ENCODE measurements around the gene VAV1. TPM values are rescaled to one million over a fixed set of nuclear protein-coding genes. Genes with fewer than 3 reads are reported as not detected.
A peak's percentile ranks its signal among the peaks of the same experiment; 100 is the strongest.
"Not testable (repeated sequence)": the region's sequence is repeated elsewhere in the genome, so short reads cannot be mapped to it uniquely, and the experiment has no call there.

The VAV1 gene
- total and polyA plus RNA-seq, 2 donors from 2014 or later = 0.90 to 15.5 TPM

DNA sequence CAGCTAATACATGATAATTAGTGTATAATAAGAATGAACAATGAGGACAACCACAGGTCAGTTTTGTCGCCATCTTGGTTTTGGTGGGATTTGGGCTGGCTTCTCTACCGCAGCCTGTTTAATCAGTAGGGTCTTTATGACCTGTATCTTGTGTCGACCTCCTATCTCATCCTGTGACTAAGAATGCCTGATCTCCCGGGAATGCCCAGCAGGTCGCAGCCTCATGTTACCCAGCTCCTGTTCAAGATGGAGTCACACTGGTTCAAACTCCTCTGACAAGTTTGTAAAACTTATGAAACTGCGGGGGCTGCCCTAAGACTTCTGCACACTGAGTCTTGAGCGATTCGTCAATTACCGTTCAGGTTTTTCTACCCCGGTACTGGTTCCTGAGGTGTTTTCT is 93.3 kb downstream of the VAV1 start:
- TF ChIP-seq, protein P1, sequence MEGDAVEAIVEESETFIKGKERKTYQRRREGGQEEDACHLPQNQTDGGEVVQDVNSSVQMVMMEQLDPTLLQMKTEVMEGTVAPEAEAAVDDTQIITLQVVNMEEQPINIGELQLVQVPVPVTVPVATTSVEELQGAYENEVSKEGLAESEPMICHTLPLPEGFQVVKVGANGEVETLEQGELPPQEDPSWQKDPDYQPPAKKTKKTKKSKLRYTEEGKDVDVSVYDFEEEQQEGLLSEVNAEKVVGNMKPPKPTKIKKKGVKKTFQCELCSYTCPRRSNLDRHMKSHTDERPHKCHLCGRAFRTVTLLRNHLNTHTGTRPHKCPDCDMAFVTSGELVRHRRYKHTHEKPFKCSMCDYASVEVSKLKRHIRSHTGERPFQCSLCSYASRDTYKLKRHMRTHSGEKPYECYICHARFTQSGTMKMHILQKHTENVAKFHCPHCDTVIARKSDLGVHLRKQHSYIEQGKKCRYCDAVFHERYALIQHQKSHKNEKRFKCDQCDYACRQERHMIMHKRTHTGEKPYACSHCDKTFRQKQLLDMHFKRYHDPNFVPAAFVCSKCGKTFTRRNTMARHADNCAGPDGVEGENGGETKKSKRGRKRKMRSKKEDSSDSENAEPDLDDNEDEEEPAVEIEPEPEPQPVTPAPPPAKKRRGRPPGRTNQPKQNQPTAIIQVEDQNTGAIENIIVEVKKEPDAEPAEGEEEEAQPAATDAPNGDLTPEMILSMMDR (IDR thresholded peaks at IDR 0.05; ENCODE audit: borderline replicate concordance, extremely low read depth, insufficient read depth) = no peak
- DNase-seq = no peak

DNA sequence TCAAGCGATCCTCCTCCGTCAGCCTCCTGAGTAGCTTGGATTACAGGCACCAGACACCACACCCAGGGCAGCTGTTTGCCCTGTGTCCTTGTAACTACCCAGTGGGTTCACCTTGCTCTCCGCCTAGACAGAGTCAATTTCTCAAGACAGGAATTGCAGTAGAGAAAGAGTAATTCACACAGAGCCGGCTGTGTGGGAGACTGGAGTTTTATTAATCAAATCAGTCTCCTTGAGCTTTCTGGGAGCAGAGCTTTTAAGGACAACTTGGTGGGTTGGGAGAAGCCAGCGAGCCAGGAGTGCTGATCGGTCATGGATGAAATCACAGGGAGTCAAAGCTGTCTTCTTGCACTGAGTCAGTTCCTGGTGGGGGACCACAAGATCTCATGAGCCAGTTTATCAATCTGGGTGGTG is 94.2 kb downstream of the VAV1 start:
- no peaks in the 10 kb centered on the region for H3K27me3 ChIP-seq (ENCODE audit: control insufficient read depth, insufficient read depth, low read length)
- FAIRE-seq = no peak
- H3K36me3 ChIP-seq (ENCODE audit: control insufficient read depth in 2 of 3, insufficient read depth in 3 of 3, low read length in 3 of 3) = no peaks in the 10 kb centered on the region
- H3K9me3 ChIP-seq (ENCODE audit: control insufficient read depth in 2 of 3, insufficient read depth in 1 of 3, low read length in 3 of 3) = no peaks in the 10 kb centered on the region
- no peaks in the 10 kb centered on the region for H3K4me1 ChIP-seq (ENCODE audit: control insufficient read depth in 2 of 3, insufficient read depth in 2 of 3, low read depth in 1 of 3, low read length in 3 of 3)
- no peak overlapping the region for H3K9ac ChIP-seq (ENCODE audit: low read length in 3 of 3)
- H3K27ac ChIP-seq (ENCODE audit: low read depth in 2 of 2, low read length in 2 of 2) = no peak overlapping the region
- DNase-seq = peak in 2 of 5 donors; percentile 15 to 23
- TF ChIP-seq, protein P1 (IDR thresholded peaks at IDR 0.05; ENCODE audit: borderline replicate concordance, extremely low read depth, insufficient read depth) = no peak
- no peak overlapping the region for H3K4me3 ChIP-seq (ENCODE audit: low read length in 3 of 3)
- intact Hi-C loops (cut with DNase I) = loop anchor here (10.0 kb wide), 1 partner anchor 242 kb away; no protein-coding TSS in a partner anchor

More for the DNA sequence above, 93.3 kb downstream of the VAV1 start:
- FAIRE-seq = no peak
- no peaks in the 10 kb centered on the region for H3K36me3 ChIP-seq (ENCODE audit: control insufficient read depth in 2 of 3, insufficient read depth in 3 of 3, low read length in 3 of 3)
- intact Hi-C loops (cut with DNase I) = loop anchor here (10.0 kb wide), 1 partner anchor 241 kb away; no protein-coding TSS in a partner anchor
- no peak overlapping the region for H3K27ac ChIP-seq (ENCODE audit: low read depth in 2 of 2, low read length in 2 of 2)
- H3K4me1 ChIP-seq (ENCODE audit: control insufficient read depth in 2 of 3, insufficient read depth in 2 of 3, low read depth in 1 of 3, low read length in 3 of 3) = no peaks in the 10 kb centered on the region
- H3K9me3 ChIP-seq (ENCODE audit: control insufficient read depth in 2 of 3, insufficient read depth in 1 of 3, low read length in 3 of 3) = no peaks in the 10 kb centered on the region
- no peaks in the 10 kb centered on the region for H3K27me3 ChIP-seq (ENCODE audit: control insufficient read depth, insufficient read depth, low read length)
- no peak overlapping the region for H3K9ac ChIP-seq (ENCODE audit: low read length in 3 of 3)
- no peak overlapping the region for H3K4me3 ChIP-seq (ENCODE audit: low read length in 3 of 3)

DNA sequence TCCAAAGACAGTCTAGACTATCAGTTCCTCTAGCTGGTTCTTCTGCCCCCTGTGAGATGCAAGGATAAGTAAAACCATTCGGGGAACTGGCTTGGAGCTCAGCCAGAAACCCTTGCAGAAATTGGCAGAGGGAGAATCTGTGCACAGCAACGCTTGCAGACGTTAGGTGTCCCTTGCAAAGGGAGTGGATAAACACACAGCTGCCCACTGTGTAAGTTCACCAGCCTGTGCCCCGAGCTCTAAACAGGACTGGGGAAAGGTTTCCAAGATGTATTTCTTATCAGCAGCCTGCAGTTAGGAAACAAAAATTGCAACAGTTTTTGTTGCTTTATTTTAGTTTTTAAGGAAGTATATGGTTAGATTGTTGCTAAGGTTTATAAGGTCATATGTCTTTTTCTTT is 95.8 kb downstream of the VAV1 start:
- no peaks in the 10 kb centered on the region for H3K9me3 ChIP-seq (ENCODE audit: control insufficient read depth in 2 of 3, insufficient read depth in 1 of 3, low read length in 3 of 3)
- H3K9ac ChIP-seq (ENCODE audit: low read length in 3 of 3) = no peak overlapping the region
- no peak for DNase-seq
- no peak overlapping the region for H3K4me3 ChIP-seq (ENCODE audit: low read length in 3 of 3)
- intact Hi-C loops (cut with DNase I) = loop anchor here (10.0 kb wide), 1 partner anchor 244 kb away; no protein-coding TSS in a partner anchor
- no peak overlapping the region for H3K27ac ChIP-seq (ENCODE audit: low read depth in 2 of 2, low read length in 2 of 2)
- no peak for FAIRE-seq
- no peaks in the 10 kb centered on the region for H3K4me1 ChIP-seq (ENCODE audit: control insufficient read depth in 2 of 3, insufficient read depth in 2 of 3, low read depth in 1 of 3, low read length in 3 of 3)
- H3K36me3 ChIP-seq (ENCODE audit: control insufficient read depth in 2 of 3, insufficient read depth in 3 of 3, low read length in 3 of 3) = no peaks in the 10 kb centered on the region
- no peaks in the 10 kb centered on the region for H3K27me3 ChIP-seq (ENCODE audit: control insufficient read depth, insufficient read depth, low read length)
- TF ChIP-seq, protein P1 (IDR thresholded peaks at IDR 0.05; ENCODE audit: borderline replicate concordance, extremely low read depth, insufficient read depth) = no peak

DNA sequence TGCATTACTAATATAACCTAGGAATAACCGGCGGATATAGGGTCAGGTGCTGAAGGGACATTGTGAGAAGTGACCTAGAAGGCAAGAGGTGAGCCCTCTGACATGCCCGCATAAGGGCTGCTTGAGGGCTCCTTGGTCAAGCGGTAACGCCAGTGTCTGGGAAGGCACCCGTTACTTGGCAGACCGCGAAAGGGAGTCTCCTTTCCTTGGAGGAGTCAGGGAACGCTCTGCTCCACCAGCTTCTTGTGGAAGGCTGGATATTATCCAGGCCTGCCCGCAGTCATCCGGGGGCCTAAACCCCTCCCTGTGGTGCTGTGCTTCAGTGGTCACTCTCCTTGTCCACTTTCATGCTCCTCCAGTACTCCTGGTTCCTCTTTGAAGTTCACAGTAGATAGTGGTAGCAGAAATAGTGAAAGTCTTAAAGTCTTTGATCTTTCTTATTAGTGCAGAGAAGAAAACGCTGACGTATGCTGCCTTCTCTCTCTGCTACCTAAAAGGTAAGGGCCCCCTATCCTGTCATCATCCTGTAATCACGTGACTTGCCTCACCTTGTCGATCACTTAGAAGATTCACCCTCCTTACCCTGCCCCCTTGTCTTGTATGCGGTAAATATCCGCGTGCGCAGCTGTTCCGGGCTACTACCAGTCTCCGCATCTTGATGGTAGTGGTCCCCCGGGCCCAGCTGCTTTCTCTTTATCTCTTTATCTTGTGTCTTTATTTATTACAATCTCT is 96.8 kb downstream of the VAV1 start:
- intact Hi-C loops (cut with DNase I) = loop anchor here (10.0 kb wide), 1 partner anchor 245 kb away; no protein-coding TSS in a partner anchor
- H3K9ac ChIP-seq (ENCODE audit: low read length in 3 of 3); FAIRE-seq: not testable (repeated sequence)

More for the DNA sequence above, 96.8 kb downstream of the VAV1 start:
- not testable (repeated sequence) for H3K27me3 ChIP-seq (ENCODE audit: control insufficient read depth, insufficient read depth, low read length); H3K36me3 ChIP-seq (ENCODE audit: control insufficient read depth in 2 of 3, insufficient read depth in 3 of 3, low read length in 3 of 3); H3K27ac ChIP-seq (ENCODE audit: low read depth in 2 of 2, low read length in 2 of 2); H3K4me1 ChIP-seq (ENCODE audit: control insufficient read depth in 2 of 3, insufficient read depth in 2 of 3, low read depth in 1 of 3, low read length in 3 of 3); DNase-seq; H3K9me3 ChIP-seq (ENCODE audit: control insufficient read depth in 2 of 3, insufficient read depth in 1 of 3, low read length in 3 of 3); H3K4me3 ChIP-seq (ENCODE audit: low read length in 3 of 3)
